ENCODE measurements around the gene PEX16.

- TF ChIP-seq CTCF (conservative IDR thresholded peaks at IDR 0.05; ENCODE audit: low read length) (no peak), EZH2phosphoT487 (IDR thresholded peaks at IDR 0.05; ENCODE audit: borderline replicate concordance, low read depth, low read length) (no peak)
These were observed 13.4 kb upstream of the PEX16 start for GRCh38 chr11:45930951-45931570.

All from OCI-LY7 (cell line).